Esophagus muscularis mucosa (tissue), 4 donors: ENCODE measurements around the gene SIGLEC9. TPM values are rescaled to one million over a fixed set of nuclear protein-coding genes. Genes with fewer than 3 reads are reported as not detected.
A peak's percentile ranks its signal among the peaks of the same experiment; 100 is the strongest.
"Not testable (repeated sequence)": the region's sequence is repeated elsewhere in the genome, so short reads cannot be mapped to it uniquely, and the experiment has no call there.

Experiments
- DNase-seq: peaks from one replicate; pipeline ENCODE4 v3.0.0-alpha.2; 2017; ENCODE audit errors: extremely low spot score
- H3K27ac ChIP-seq, 4 donors: fragments of 200-600 bp; sonication (generic); replicated peaks in 1 of 4; 1 replicate in 3 of 4; 2 replicates in 1 of 4; pipeline ENCODE4 v1.5.1; 2016 to 2019; ENCODE audit warnings: mild to moderate bottlenecking in 1 of 4
- H3K27me3 ChIP-seq, 4 donors: fragments of 200-600 bp; sonication (generic); one replicate each; pipeline versions ENCODE4 v1.5.1 to v1.6.0; 2016 to 2019
- H3K36me3 ChIP-seq, 4 donors: fragments of 200-600 bp; sonication (generic); one replicate each; pipeline ENCODE4 v1.5.1; 2016 to 2019
- H3K4me1 ChIP-seq, 4 donors: fragments of 200-600 bp; sonication (generic); one replicate each; pipeline ENCODE4 v1.5.1; 2016 to 2019
- H3K4me3 ChIP-seq, 4 donors: fragments of 200-600 bp; sonication (generic); 1 replicate in 2 of 4; 2 replicates in 2 of 4; pipeline ENCODE4 v1.5.1; 2016 to 2019; ENCODE audit warnings: mild to moderate bottlenecking in 4 of 4, moderate library complexity in 1 of 4
- H3K9me3 ChIP-seq, 4 donors: fragments of 200-600 bp; sonication (generic); 1 replicate in 3 of 4; 2 replicates in 1 of 4; pipeline ENCODE4 v1.5.1; 2016 to 2019
- EP300 ChIP-seq: sonication (generic); formaldehyde crosslinking; IDR thresholded peaks from one replicate; pipeline ENCODE4 v1.6.1; 2017; ENCODE audit warnings: antibody characterized with exemption
- POLR2A ChIP-seq: fragments of 450-650 bp; IDR thresholded peaks from one replicate; pipeline ENCODE4 v1.6.1; 2017; ENCODE audit warnings: antibody characterized with exemption, moderate library complexity, mild to moderate bottlenecking, low read depth
- POLR2AphosphoS5 ChIP-seq, 2 donors: sonication (generic); formaldehyde crosslinking; IDR thresholded peaks; one replicate each; pipeline ENCODE4 v1.6.1; 2017; ENCODE audit warnings: antibody characterized with exemption in 2 of 2
- WGBS: methylation state at CpG from one replicate; pipeline ENCODE4 v1.1.5; 2018; 5-methylcytosine and 5-hydroxymethylcytosine counted together
- intact Hi-C: fragments of 100-400 bp; cut with DNase I; formaldehyde crosslinking; loops from one replicate; pipeline ENCODE4 v1.15.1; 2023
- total RNA-seq, 4 donors: library from RNA; depleted of rRNA; stranded (reverse); fragments of >200 nt; gene quantifications; one replicate each; pipeline versions ENCODE4 v1.1.0 to v1.2.1, GENCODE V29; 2016
- TF ChIP-seq, protein P1 (sequence below), 3 experiments: fragments of 200-600 bp in 2 of 3; fragments of 450-650 bp in 1 of 3; sonication (generic) in 2 of 3; IDR thresholded peaks; one replicate each; pipeline ENCODE4 v1.5.1; 2017 to 2019; ENCODE audit warnings: antibody characterized with exemption in 3 of 3, mild to moderate bottlenecking in 2 of 3, moderate library complexity in 1 of 3

SIGLEC9 gene
- total RNA-seq, 4 donors from 2014 or later = 2.0 to 9.4 (median 3.5) TPM

- H3K27ac ChIP-seq, intact Hi-C loops, DNase-seq: not testable (repeated sequence)
Measured at GRCh38 chr19:51169283-51169918, 44.7 kb downstream of the SIGLEC9 start.

DNA sequence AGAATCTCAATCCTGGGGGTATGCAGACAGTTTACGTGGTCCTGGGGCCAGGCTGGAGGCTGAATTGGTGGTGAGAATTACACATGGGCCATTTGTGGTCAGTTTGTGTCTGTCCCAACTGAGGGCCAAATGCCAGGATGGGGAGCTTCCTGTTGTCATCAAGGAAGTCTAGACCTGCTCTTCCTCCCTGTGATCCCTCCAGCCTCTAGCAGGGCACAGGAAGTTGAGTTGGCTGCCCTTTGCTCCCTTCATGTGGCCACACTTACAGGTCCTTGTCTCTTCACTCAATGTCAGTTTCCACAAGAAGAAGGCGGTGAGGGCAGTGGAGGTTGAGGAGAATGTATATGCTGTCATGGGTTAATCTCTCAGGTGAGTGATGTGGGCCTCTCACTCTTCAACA lies 47.5 kb downstream of the SIGLEC9 start:
- intact Hi-C loops = no loop called here
- Histone ChIP-seq H3K27me3 (peaks cover 0 to 71% (median 0%) of the 10 kb centered on the region in 4 donors), H3K27ac (no peak overlapping the region), H3K4me1 (peaks cover 0 to 5% (median 3%) of the 10 kb centered on the region in 4 donors), H3K36me3 (no peaks in the 10 kb centered on the region), H3K9me3 (no peaks in the 10 kb centered on the region), H3K4me3 (no peak overlapping the region)
- DNase-seq = no peak
- 92% methylated on average over 2 of the region's 2 CpGs for WGBS
- TF ChIP-seq POLR2AphosphoS5 (IDR thresholded peaks at IDR 0.05) = no peak
- no peak for TF ChIP-seq POLR2A
- no peak for TF ChIP-seq EP300
- TF ChIP-seq, protein P1, sequence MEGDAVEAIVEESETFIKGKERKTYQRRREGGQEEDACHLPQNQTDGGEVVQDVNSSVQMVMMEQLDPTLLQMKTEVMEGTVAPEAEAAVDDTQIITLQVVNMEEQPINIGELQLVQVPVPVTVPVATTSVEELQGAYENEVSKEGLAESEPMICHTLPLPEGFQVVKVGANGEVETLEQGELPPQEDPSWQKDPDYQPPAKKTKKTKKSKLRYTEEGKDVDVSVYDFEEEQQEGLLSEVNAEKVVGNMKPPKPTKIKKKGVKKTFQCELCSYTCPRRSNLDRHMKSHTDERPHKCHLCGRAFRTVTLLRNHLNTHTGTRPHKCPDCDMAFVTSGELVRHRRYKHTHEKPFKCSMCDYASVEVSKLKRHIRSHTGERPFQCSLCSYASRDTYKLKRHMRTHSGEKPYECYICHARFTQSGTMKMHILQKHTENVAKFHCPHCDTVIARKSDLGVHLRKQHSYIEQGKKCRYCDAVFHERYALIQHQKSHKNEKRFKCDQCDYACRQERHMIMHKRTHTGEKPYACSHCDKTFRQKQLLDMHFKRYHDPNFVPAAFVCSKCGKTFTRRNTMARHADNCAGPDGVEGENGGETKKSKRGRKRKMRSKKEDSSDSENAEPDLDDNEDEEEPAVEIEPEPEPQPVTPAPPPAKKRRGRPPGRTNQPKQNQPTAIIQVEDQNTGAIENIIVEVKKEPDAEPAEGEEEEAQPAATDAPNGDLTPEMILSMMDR (IDR thresholded peaks at IDR 0.05) = no peak

More at GRCh38 chr19:51169283-51169918, 44.7 kb downstream of the SIGLEC9 start:
- TF ChIP-seq, protein P1 (IDR thresholded peaks at IDR 0.05) = peak; percentile 78 to 92 (median 83)
- WGBS = 12% methylated on average over 11 of the region's 11 CpGs
- H3K27me3 ChIP-seq = peaks cover 0 to 59% (median 0%) of the 10 kb centered on the region in 4 donors
- not testable (repeated sequence) for H3K36me3 ChIP-seq, H3K4me1 ChIP-seq, H3K9me3 ChIP-seq, H3K4me3 ChIP-seq

DNA sequence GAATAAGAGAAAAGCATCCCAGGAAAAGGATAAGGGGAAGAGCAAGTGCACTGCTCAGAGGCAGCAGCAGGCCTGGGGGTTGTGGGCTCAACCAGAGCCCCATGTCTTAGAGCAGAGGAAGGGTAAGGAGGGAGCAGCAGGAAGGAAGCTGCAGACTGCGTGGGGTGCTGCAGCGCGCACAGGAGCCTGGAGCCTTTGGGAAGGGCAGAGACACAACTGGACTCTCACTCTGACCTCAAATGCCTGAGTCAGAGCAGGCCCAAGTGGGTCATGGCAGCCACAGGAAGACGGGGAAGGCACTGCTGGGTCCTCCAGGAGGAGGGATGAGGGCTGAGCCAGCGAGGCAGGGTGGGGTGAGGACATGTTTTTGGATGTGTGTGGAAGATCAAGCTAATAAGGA lies 49.0 kb downstream of the SIGLEC9 start:
- H3K4me3 ChIP-seq = no peak overlapping the region
- H3K9me3 ChIP-seq = no peaks in the 10 kb centered on the region
- TF ChIP-seq EP300 = no peak
- TF ChIP-seq, protein P1 (IDR thresholded peaks at IDR 0.05) = no peak
- TF ChIP-seq POLR2A = no peak
- TF ChIP-seq POLR2AphosphoS5 (IDR thresholded peaks at IDR 0.05) = no peak
- intact Hi-C loops = no loop called here
- H3K27me3 ChIP-seq = peaks cover 0 to 63% (median 0%) of the 10 kb centered on the region in 4 donors
- 44% methylated on average over 5 of the region's 5 CpGs for WGBS
- no peak overlapping the region for H3K27ac ChIP-seq
- H3K4me1 ChIP-seq = peaks cover 0 to 5% (median 3%) of the 10 kb centered on the region in 4 donors
- H3K36me3 ChIP-seq = no peaks in the 10 kb centered on the region
- DNase-seq = no peak

DNA sequence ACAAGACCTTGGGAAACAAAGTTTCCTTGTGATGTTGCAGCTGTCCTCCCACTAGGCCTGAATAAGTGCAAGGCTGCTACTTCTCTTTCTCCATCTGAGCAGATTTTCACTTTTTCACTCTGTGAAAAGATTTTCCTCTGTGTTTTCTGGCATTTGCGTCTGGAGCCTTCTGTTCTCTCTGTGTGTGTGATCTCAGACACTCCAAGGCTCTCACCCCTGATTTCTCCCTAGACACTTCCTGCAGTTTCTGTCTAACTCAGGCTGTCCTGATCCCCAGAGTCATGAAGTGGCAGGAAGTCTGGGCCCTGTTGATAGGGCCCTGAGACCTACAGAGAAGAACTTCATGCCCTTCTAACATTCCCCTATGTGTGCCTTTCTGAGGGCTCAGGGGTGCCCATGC lies 54.5 kb downstream of the SIGLEC9 start:
- WGBS = 5% methylated on average over 1 of the region's 1 CpG
- no peak for TF ChIP-seq POLR2AphosphoS5 (IDR thresholded peaks at IDR 0.05)
- TF ChIP-seq EP300 = no peak
- TF ChIP-seq, protein P1 (IDR thresholded peaks at IDR 0.05) = no peak
- no peak for TF ChIP-seq POLR2A

More for the DNA sequence above, 54.5 kb downstream of the SIGLEC9 start:
- intact Hi-C loops = no loop called here
- no peaks in the 10 kb centered on the region for H3K9me3 ChIP-seq
- H3K27me3 ChIP-seq = peaks cover 0 to 48% (median 3%) of the 10 kb centered on the region in 4 donors
- H3K4me3 ChIP-seq = no peak overlapping the region
- no peaks in the 10 kb centered on the region for H3K36me3 ChIP-seq
- H3K27ac ChIP-seq = no peak overlapping the region
- DNase-seq = no peak
- H3K4me1 ChIP-seq = no peaks in the 10 kb centered on the region

Other genes starting within 250 kb of the SIGLEC9 start
- gene KLK4, start 213.5 kb upstream of the SIGLEC9 start, total RNA-seq = not detected
- gene KLK5, start 171.9 kb upstream of the SIGLEC9 start, total RNA-seq = not detected
- not detected for gene KLK6, start 155.3 kb upstream of the SIGLEC9 start, total RNA-seq
- gene KLK7, start 141.0 kb upstream of the SIGLEC9 start, total RNA-seq = under 1 TPM in 2 of 4 donors, not detected in 2; 0.32 to 0.33 TPM
- gene KLK8, start 123.3 kb upstream of the SIGLEC9 start, total RNA-seq = not detected
- gene KLK10, start 105.2 kb upstream of the SIGLEC9 start, total RNA-seq = not detected
- gene KLK11, start 98.3 kb upstream of the SIGLEC9 start, total RNA-seq = not detected
- gene KLK12, start 89.9 kb upstream of the SIGLEC9 start, total RNA-seq = not detected
- gene KLK13, start 59.8 kb upstream of the SIGLEC9 start, total RNA-seq = not detected
- gene KLK14, start 42.0 kb upstream of the SIGLEC9 start, total RNA-seq = under 1 TPM in 1 of 4 donors, not detected in 3; 0.52 TPM
- 10 to 100 TPM in 3 of 4 donors, 1 to 10 TPM in 1; 7.1 to 18.9 (median 13.7) TPM for gene CTU1, start 16.5 kb upstream of the SIGLEC9 start, total RNA-seq
- 1 to 10 TPM in 1 of 4 donors, under 1 TPM in 2, not detected in 1; 0.19 to 2.2 (median 0.92) TPM for gene SIGLEC7, start 17.4 kb downstream of the SIGLEC9 start, total RNA-seq
- gene CD33, start 100.2 kb downstream of the SIGLEC9 start, total RNA-seq = 1 to 10 TPM; 3.0 to 9.9 (median 5.5) TPM
- gene SIGLECL1, start 126.2 kb downstream of the SIGLEC9 start, total RNA-seq = not detected
- under 1 TPM in 1 of 4 donors, not detected in 3; 0.17 TPM for gene IGLON5, start 186.7 kb downstream of the SIGLEC9 start, total RNA-seq
- 1 to 10 TPM; 1.3 to 3.4 (median 2.2) TPM for gene VSIG10L, start 217.2 kb downstream of the SIGLEC9 start, total RNA-seq
- 100 to 1,000 TPM in 2 of 4 donors, 10 to 100 TPM in 2; 86.3 to 121 (median 106) TPM for gene ETFB, start 241.5 kb downstream of the SIGLEC9 start, total RNA-seq
- gene CLDND2, start 244.1 kb downstream of the SIGLEC9 start, total RNA-seq = not detected
- 1 to 10 TPM in 3 of 4 donors, not detected in 1; 1.5 to 4.1 (median 2.4) TPM for gene NKG7, start 247.7 kb downstream of the SIGLEC9 start, total RNA-seq